ENCODE data around the gene POLRMT. TPM values are rescaled to one million over a fixed set of nuclear protein-coding genes. Genes with fewer than 3 reads are reported as not detected.

The POLRMT gene
- total and polyA plus RNA-seq, 7 donors: 61.7 to 99.8 (median 78.8) TPM

- no peak for DNase-seq
- WGBS, 3 donors: 91 to 94% (median 94%) methylated on average over 55 to 58 of the region's 58 CpGs
- intact Hi-C loops (cut with DNase I): no loop called here
Observed at GRCh38 chr19:651114-651818, 17.9 kb upstream of the POLRMT start.

GRCh38 chr19:650121-650520, 16.8 kb upstream of the POLRMT start:
- H3K4me1 ChIP-seq: no peaks in the 10 kb centered on the region
- intact Hi-C loops (cut with DNase I): no loop called here
- TF ChIP-seq CTCF (IDR thresholded peaks at IDR 0.05): no peak
- no peak overlapping the region for H3K27ac ChIP-seq
- peaks cover 7 to 71% of the 10 kb centered on the region in 2 donors for H3K36me3 ChIP-seq (ENCODE audit: insufficient read depth in 1 of 2, low read depth in 1 of 2)
- H3K27me3 ChIP-seq (ENCODE audit: insufficient read depth in 3 of 3, low read length in 2 of 3): no peaks in the 10 kb centered on the region
- no peak overlapping the region for H3K4me3 ChIP-seq
- 94 to 95% (median 94%) methylated on average over 11 of the region's 11 CpGs for WGBS, 3 donors
- ATAC-seq: no peak
- no peak for DNase-seq
- no peaks in the 10 kb centered on the region for H3K9me3 ChIP-seq

More at GRCh38 chr19:651114-651818, 17.9 kb upstream of the POLRMT start:
- H3K27ac ChIP-seq: no peak overlapping the region
- H3K4me3 ChIP-seq: no peak overlapping the region
- H3K9me3 ChIP-seq: no peaks in the 10 kb centered on the region
- peaks cover 7 to 70% of the 10 kb centered on the region in 2 donors for H3K36me3 ChIP-seq (ENCODE audit: insufficient read depth in 1 of 2, low read depth in 1 of 2)
- H3K27me3 ChIP-seq (ENCODE audit: insufficient read depth in 3 of 3, low read length in 2 of 3): no peaks in the 10 kb centered on the region
- ATAC-seq: no peak
- no peak for TF ChIP-seq CTCF (IDR thresholded peaks at IDR 0.05)
- no peaks in the 10 kb centered on the region for H3K4me1 ChIP-seq

GRCh38 chr19:648904-649801, 15.8 kb upstream of the POLRMT start:
- Histone ChIP-seq H3K36me3 (ENCODE audit: insufficient read depth in 1 of 2, low read depth in 1 of 2) (peaks cover 8 to 74% of the 10 kb centered on the region in 2 donors), H3K9me3 (no peaks in the 10 kb centered on the region)
- no peak for DNase-seq

GRCh38 chr19:648305-648704, 15.0 kb upstream of the POLRMT start:
- no peaks in the 10 kb centered on the region for H3K9me3 ChIP-seq
- no peak overlapping the region for H3K27ac ChIP-seq
- DNase-seq (no peak), ATAC-seq (no peak)
- no peaks in the 10 kb centered on the region for H3K27me3 ChIP-seq (ENCODE audit: insufficient read depth in 3 of 3, low read length in 2 of 3)
- H3K36me3 ChIP-seq (ENCODE audit: insufficient read depth in 1 of 2, low read depth in 1 of 2): peaks cover 8 to 66% of the 10 kb centered on the region in 2 donors
- intact Hi-C loops (cut with DNase I): no loop called here
- 82 to 87% (median 84%) methylated on average over 28 to 29 of the region's 29 CpGs for WGBS, 3 donors
- no peak for TF ChIP-seq CTCF (IDR thresholded peaks at IDR 0.05)
- no peaks in the 10 kb centered on the region for H3K4me1 ChIP-seq
- H3K4me3 ChIP-seq: no peak overlapping the region

More at GRCh38 chr19:648904-649801, 15.8 kb upstream of the POLRMT start:
- no peak overlapping the region for H3K27ac ChIP-seq
- ATAC-seq: no peak
- 90 to 94% (median 92%) methylated on average over 44 to 53 of the region's 53 CpGs for WGBS, 3 donors
- intact Hi-C loops (cut with DNase I): no loop called here
- no peaks in the 10 kb centered on the region for H3K4me1 ChIP-seq
- TF ChIP-seq CTCF (IDR thresholded peaks at IDR 0.05): no peak
- H3K27me3 ChIP-seq (ENCODE audit: insufficient read depth in 3 of 3, low read length in 2 of 3): no peaks in the 10 kb centered on the region
- no peak overlapping the region for H3K4me3 ChIP-seq

Measured in psoas muscle (tissue), 8 donors.